HG03575 (cell line): ENCODE results near the gene TPCN2.

Experiments
- ATAC-seq: cut with Tn5 transposase; IDR thresholded peaks from one replicate; pipeline ENCODE4 v1.9.1; 2021; ENCODE audit not compliant: unreplicated experiment, insufficient number of reproducible peaks, low FRiP score; ENCODE audit errors: extremely low read depth

The TPCN2 gene

DNA sequence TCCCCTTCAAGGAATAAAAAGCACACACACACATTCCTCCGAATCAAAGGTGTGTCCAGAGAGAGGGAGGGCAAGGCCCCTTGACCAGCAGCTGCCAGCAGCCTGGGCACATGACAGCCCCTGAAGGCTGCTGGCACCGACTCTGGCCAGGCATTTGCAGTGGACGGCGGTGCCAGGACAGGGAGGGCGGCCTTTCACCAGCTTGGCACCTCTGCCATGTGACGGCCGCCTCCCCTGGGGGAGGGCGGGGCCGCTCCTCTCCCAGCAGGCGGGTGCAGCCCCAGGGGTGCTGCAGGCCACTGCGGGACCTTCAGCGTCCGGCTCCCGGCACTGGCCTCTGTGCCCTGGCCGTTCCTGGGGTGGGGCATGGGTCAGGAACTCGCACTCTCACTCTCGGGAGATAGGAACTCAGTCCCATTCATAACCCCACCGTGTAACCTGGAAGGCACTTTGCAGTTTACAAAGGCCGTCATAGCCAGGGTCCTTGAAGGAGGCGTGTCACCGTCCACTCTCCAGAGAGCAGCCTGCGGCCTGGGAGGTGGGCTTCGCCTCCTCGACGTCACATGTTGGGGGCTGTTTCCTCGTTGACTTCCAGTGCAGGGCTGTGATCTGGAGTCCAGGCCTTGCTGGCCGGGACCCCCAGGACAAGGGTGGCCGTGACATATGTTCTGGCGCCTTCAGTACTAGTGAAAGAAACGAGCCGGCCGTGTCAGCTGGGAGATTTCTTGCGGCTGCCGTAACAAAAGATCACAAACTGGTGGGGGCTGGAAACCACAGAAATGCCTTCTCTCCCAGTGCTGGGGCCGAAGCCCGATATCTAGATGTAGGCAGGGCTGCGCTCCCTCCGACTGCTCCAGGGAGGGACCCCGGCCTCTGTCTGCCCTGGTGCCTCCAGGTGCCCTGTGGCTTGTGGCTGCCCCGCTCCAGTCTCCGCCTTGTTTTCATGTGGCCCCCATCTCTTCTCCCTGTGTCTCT is 67.1 kb downstream of the TPCN2 start:
- ATAC-seq: no peak

DNA sequence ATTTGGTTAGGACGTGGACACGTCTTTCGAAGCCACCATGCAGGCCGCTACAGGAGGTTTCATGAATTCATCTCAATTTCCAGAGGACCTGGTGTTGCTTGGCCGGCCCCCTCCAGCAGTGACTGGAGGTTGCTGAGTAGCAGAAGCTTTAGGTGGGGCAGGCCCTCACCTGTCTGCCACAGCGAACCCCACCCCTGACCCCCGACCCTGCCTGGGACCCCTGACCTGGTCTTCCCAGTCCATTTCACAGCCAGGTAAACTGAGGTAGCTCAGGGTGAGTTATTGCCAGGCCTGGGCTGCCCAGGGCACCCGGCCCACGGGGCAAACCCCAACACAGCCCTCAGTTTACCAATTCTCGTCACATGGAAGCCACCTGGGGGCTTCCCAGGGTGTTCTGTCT is 67.9 kb downstream of the TPCN2 start:
- ATAC-seq: no peak

DNA sequence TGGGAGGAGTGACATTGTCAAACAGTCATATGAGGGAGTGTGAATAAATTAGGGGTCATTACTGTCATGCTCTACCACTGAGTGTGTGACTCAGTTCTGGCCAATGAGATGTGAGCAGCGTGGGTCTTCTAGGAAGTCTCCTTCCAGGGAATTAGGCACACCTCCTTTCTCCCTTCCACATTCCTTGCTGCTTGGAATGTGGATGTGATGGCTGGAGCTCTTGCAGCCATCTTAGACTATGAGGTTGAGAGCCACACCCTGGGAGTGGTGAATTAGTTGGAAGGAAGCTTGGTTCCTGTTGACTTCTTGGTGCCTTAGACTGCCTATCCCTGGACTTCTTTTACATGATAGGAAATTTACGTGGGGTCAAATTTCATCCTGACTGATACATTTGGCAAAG is 70.5 kb downstream of the TPCN2 start:
- no peak for ATAC-seq

DNA sequence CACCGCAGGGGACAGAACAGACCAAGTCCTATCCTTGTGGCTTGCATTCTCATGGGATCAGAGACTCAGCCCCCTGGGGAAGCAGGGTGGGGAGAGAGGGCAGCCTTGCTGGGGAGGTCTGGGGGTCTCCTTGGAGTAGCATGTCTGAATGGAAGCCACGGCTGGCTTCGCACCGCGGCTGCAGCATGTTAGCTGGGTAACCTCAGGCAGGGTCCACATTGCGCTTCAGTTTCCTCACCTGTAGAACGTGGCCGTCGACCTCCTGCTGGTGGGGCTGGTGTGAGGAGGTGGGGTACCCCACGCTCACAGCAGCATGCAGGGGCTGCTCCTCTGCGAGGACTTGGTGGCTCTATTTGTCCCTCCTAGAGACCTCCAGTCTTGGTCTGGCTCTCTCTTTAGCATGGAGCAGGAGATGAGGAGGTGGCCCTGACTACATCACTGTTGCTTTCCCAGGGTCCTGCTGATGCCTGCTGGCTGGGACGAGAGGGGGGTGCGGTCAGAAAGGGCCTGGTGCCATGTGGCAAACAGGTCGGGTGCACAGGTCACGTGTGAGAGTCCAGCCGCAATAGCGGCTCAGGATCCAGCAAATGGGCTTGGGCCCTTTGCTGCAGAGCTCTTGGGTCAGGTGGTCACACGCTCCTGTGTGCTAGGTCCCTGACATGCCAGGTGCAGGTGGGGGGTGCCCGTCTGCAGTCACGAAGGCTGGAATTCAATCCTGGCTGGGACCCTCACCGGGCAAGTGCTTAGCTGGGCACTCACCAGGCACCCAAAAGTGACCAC is 71.6 kb downstream of the TPCN2 start:
- ATAC-seq: no peak

DNA sequence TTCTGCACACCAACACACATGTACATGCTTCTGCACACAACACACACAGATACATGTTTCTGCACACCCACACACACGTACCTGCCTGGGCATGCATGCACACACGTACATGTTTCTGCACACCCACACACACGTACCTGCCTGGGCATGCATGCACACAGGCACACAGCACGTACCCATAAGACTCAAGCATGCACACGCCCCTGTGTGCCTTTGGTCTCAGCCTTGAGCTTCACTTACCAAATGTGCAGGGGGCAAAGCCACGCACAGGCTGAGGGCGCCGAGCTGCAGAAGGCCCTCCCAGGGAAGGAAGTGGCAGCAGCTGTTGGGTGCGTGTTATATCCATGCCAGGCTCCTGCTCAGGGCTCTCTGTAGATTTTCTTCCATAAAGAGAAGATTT is 72.3 kb downstream of the TPCN2 start:
- ATAC-seq: no peak

DNA sequence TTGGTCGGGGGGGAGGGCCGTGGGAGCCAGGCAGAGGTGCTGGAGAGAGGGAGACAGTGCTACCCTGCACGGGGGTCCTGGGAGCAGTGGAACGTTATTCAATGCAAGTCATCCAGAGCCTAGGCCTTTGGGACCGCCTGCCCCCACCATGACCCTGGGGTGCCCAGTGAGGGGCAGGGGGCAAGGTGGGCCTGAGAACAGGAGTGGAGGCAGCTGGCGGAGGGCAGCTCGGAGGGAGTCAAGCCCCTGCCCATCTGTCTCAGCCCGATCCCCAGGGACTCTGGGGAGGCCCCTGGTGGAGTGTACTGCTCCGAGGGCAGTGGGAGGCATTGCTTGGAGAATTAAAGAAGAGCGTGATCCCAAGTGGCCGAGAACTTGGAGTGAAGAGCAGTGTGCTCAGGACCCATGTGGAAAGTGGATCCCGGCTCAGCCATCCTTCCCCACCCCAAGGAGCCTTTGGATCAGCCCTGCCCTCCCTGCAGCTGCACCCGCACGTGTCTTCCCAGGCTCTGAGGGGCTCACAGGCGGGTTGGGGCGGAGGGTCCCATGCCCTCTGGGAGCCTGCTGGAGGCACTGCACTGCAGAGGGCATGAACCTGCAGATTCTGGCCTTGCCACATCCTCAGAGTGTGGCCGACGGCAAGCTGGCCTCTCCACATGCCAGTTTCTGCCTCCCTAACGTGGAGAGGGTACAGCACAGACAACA is 73.0 kb downstream of the TPCN2 start:
- no peak for ATAC-seq

DNA sequence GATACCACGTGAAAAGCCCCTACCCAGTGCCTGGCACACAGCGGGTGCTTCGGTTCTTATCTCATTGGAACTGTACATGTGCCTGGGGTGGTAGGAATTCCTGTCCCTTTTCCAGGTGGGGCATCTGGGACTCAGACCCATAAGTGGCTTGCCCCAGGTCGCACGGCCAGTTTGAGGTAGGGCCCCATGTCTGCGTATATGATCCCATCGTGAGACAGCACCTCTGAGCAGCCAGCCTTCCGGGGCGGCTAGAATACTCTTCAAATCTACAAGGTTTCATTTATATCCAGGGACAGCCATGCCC is 73.5 kb downstream of the TPCN2 start:
- no peak for ATAC-seq

DNA sequence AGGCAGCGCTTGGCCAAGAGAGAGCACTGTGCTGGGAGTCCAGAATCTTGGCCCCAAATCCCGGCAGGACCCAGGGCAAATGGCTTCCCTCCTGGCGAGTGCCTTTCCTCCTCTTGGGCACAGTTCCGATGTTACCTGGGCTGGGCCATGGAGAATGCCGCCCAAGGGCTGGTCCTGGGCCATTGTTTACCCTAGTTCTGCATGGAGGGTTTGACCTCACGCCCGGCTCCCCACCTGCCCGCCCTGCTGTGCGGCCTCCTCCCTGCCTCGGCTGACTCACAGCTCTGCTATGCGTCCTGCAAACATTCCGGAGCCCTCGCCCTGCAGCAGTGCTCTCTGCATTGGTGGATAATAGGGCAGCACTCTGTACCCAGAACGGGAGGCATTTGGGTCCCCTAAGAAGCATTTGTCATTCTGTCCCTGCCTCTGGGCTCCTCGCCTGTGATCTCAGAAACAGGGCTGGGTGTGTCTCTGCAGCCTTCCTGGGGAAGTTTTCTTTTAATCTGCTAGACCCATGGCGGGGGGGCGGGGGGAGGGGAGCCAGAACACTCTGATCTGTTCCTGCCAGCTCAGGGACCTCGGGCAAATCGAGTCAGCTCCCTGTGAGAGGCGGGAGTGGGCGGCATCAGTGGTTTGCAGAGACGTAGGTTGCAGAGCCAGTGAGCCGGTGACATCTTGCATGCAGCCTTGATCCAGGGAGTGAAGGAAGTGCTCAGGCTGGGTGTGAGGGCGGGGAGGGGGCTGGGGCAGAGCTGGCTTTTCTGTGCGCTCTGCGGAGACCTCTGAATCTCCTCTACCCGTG is 74.1 kb downstream of the TPCN2 start:
- ATAC-seq: no peak

DNA sequence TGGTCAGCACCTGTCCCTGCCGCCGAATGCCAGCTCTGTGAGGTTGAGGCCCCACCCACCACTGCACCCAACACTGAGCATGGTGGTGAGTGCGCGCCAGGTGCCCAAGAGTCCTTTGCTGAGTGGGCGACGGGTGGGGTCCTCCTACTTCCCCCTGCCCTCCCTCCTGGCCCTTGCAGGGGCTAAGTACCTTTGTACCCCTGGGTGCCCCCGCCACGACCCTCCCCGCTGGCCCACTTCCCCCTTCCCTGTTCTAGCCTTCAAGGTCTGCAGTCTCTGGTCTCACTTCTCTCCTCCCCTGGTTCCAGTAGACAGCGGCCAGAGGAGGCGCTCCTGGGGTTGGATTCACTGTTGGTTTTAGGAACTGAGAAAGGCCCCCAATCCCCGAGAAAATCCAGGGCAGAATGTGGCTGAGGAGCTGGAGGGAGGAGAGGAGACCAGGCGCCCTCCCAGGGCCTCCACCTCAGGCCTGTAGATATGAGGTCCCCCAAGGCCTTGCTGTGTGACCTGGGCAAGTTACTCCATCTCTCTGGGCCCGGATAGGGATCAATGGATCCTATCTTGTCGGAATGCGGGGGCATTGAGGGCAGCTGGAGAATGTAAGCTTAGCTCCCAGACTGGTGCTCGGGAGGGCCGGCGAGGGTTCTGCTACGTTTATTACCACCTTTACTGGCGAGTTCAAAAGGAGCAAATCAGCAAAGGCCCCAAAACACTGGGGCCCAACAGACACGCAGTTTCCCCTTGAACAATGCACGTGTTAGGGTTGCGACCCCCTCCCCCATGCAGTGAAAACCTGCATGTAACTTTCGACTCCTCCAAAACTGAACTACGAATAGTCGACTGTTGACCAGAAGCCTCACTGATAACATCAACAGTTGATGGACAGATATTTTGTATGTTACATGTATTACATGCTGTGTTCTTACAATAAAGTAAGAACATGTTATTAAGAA is 75.1 kb downstream of the TPCN2 start:
- no peak for ATAC-seq

DNA sequence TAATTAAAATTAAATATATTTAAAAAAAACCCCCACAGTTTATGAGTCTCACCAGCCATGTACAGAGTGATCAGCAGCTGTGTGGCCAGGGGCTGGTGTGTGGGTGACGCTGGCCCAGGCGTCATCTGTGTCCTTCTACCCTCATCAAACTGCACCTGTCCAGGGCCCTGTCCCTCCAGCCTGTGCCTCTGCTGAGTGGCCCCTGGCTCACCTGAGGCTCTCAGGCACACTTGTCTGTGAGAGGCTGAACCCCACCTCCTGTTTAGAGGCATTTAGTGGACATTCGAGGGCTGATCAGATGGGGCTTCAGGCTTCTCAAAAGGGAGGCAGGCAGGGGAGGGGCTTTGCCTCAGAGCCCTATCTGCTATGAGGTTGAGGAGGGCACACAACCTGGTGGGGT is 77.1 kb downstream of the TPCN2 start:
- ATAC-seq: no peak

DNA sequence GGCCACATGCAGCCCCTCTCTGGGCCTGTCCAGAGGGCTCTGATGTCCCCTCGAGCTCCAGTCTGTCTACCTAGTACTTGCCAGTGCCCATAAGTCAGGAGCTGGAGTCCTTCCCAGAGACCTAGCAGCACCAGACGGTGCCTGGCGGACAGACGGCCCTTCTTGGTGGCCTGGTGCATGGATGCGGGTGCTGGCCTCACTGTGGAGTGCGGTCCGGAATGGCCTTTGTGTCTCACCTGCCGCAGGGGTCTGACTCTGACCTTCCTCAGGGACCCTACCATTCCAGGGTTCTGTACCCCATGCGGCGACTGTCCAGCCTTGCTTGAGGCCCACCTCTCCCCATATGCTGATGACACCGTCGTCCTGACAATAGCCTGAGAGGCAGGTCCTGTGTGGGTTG is 77.6 kb downstream of the TPCN2 start:
- ATAC-seq: no peak

DNA sequence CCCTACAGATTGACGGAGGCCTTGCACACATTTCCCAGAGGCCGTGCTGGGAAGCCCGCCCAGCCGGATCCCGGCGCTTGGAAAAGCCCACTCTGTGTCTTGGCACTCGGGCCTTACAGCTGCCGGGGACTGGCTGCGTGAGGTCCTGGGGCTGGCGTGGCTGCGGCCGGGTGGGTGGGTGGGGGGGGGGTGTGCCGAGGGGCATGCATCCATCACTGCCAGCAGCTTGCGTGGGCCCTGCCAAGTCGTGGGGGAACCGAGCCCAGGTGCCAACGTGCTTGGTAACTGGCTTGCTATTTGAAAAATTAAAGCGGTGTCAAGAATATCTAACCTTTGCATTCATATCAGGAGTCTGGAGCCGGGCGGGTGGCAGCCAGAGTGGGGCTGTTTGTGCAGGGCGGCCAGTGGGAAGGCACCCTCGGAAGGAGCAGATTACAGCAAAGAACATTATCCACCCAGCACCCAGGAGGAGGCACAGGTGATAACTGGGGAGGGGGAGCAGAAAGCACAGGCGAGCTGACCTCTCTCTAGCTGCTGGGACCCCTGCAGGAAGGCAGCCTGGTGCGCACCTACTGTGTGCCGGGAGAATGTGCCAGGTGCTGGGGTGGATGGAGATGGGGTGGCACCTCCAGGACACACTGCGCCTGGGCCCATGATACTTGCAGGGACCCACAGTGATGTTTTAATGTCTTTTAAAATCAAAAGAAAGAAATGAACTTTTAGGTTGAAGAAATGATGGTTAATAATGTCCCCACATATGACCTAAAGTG is 78.5 kb downstream of the TPCN2 start:
- ATAC-seq: no peak

DNA sequence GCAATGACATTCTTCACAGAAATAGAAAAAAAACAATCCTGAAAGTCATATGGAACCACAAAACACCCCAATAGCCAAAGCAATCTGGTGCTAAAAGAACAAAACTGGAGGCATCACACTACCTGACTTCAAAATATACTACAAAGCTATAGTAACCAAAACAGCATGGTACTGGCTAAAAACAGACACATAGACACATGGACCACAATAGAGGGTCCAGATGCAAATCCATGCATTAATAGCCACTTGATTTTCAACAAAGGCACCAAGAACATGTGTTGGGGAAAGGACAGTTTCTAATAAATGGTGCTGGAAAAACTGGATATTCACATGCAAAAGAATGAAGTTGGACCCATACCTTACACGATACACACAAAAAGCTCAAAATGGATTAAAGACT is 79.2 kb downstream of the TPCN2 start:
- no peak for ATAC-seq

DNA sequence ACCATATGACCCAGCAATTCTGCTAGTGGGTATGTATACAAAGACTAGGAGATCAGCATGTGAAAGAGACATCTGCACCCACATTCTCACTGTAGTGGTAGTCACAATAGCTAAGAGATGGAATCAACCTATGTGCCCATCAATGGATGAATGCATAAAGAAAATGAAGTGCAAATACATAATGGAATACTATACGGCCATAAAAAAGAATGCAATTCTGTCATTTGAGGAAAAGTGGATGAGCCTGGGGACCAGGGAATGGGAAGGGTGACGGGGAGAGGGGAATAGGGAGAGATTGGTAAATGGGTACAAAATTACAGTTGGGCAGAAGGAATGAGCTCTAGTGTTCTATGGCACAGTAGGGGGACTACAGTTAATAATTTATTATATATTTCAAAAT is 80.3 kb downstream of the TPCN2 start:
- ATAC-seq: no peak

DNA sequence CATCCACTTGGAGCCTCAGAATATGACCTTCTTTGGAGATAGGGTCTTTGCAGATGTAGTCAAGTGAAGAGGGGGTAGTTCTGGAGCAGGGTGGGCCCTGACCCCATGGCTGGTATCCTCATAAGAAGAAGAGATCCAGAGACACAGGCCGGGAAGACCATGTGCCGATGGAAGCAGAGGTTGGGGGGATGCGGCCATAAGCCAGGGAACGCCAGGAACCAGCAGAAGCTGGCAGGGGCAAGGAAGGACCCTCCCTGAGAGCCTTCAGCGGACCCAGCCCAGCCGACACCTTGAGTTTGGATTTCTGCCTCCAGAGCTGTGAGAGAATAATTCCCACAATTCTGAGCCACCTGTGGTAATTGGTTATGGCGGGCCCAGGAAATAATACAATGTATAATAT is 80.9 kb downstream of the TPCN2 start:
- no peak for ATAC-seq

DNA sequence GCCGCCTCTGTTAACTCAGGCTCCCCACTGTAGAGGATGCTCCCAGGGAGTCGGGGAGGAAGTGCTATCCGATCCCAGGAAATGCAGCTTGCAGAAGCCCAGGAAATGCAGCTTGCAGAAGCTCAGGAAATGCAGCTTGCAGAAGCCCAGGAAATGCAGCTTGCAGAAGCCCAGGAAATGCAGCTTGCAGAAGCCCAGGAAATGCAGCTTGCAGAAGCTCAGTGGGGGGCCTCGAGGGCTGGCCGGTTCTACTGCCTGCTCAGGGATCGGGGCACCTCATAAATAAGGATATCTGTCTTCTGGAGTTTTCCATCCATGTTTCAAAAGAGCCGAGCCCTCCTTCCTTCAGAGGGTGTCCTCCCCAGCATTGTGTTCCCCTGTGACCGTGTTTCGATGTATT is 81.9 kb downstream of the TPCN2 start:
- ATAC-seq: no peak

DNA sequence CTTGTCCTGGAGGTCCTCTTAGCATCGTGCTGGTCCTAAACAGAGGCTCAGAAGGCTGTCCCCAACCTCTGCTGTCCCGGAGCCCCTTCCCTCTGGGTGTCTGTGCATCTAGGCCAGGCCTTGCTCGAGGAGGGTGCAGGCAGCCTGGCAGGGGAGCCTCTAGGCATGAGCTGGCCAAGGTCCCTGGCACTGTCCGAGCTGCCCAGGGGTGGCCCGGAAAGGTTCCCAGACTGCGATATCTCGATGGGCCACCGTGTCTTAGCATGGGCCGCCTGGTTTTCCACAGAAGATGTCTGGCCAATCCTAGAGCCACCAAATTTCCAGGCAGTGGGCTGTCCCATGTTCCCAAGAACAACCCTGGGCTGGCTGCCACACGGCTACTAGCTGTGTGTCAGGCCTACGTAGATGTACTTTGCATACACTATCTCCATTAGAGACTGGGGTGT is 82.4 kb downstream of the TPCN2 start:
- ATAC-seq: no peak
